ENCODE results near the gene RPN2.

RPN2 gene

GRCh38 chr20:37243937-37244571 lies 64.9 kb downstream of the RPN2 start:
- DNase-seq = no peak

- DNase-seq = no peak
These were observed 65.4 kb downstream of the RPN2 start for GRCh38 chr20:37244572-37244957.

- DNase-seq = no peak
These were observed 66.4 kb downstream of the RPN2 start for GRCh38 chr20:37245216-37246150.

GRCh38 chr20:37246736-37247135 lies 67.6 kb downstream of the RPN2 start:
- no peak for DNase-seq

- no peak for DNase-seq
These were observed 68.4 kb downstream of the RPN2 start for GRCh38 chr20:37247547-37247946.

GRCh38 chr20:37249304-37249703 lies 70.2 kb downstream of the RPN2 start:
- no peak for DNase-seq

- no peak for DNase-seq
These were observed 72.8 kb downstream of the RPN2 start for GRCh38 chr20:37251825-37252477.

GRCh38 chr20:37253087-37253486 lies 74.0 kb downstream of the RPN2 start:
- DNase-seq = no peak

GRCh38 chr20:37254114-37254878 lies 75.2 kb downstream of the RPN2 start:
- DNase-seq = no peak

- no peak for DNase-seq
These were observed 77.2 kb downstream of the RPN2 start for GRCh38 chr20:37256286-37256685.

- DNase-seq = no peak
These were observed 78.4 kb downstream of the RPN2 start for GRCh38 chr20:37257530-37257929.

- no peak for DNase-seq
These were observed 78.9 kb downstream of the RPN2 start for GRCh38 chr20:37257988-37258387.

GRCh38 chr20:37259031-37259430 lies 79.9 kb downstream of the RPN2 start:
- DNase-seq = no peak

- no peak for DNase-seq
These were observed 80.7 kb downstream of the RPN2 start for GRCh38 chr20:37259865-37260264.

- DNase-seq = no peak
These were observed 81.8 kb downstream of the RPN2 start for GRCh38 chr20:37260923-37261322.

GRCh38 chr20:37261714-37262113 lies 82.6 kb downstream of the RPN2 start, which contains the start of gene GHRH:
Gene GHRH, minus strand, starts transcription at chr20:37261814. Its CDS starts 4,925 bp downstream, at chr20:37256889.
- DNase-seq = no peak

GRCh38 chr20:37262505-37262904 lies 83.4 kb downstream of the RPN2 start:
- no peak for DNase-seq

GRCh38 chr20:37263686-37264085 lies 84.6 kb downstream of the RPN2 start:
- no peak for DNase-seq

- peak; percentile 52 for DNase-seq
These were observed 86.0 kb downstream of the RPN2 start for GRCh38 chr20:37265152-37265551.

GRCh38 chr20:37266940-37267666 lies 88.0 kb downstream of the RPN2 start:
- no peak for DNase-seq

GRCh38 chr20:37267667-37268313 lies 88.7 kb downstream of the RPN2 start:
- DNase-seq = no peak
